Uterus (tissue), 4 donors: Measurements from ENCODE around the gene GLIPR1L2. TPM values are rescaled to one million over a fixed set of nuclear protein-coding genes. Genes with fewer than 3 reads are reported as not detected.

Experiments
- DNase-seq, 2 donors: peaks; one replicate each; pipeline ENCODE4 v3.0.0-alpha.2; 2019 to 2020
- H3K27ac ChIP-seq, 2 donors: fragments of 200-600 bp; sonication (generic); 1 replicate in 1 of 2; 2 replicates in 1 of 2; pipeline ENCODE4 v1.5.1; 2016 to 2018
- H3K27me3 ChIP-seq, 2 donors: fragments of 200-600 bp; sonication (generic); one replicate each; pipeline ENCODE4 v1.5.1; 2018 to 2019; ENCODE audit warnings: control low read depth in 1 of 2
- H3K36me3 ChIP-seq, 2 donors: fragments of 200-600 bp; sonication (generic); one replicate each; pipeline ENCODE4 v1.5.1; 2019; ENCODE audit warnings: control low read depth in 1 of 2
- H3K4me1 ChIP-seq, 2 donors: fragments of 200-600 bp; sonication (generic); one replicate each; pipeline ENCODE4 v1.5.1; 2018 to 2019; ENCODE audit warnings: control low read depth in 1 of 2
- H3K4me3 ChIP-seq, 2 donors: fragments of 200-600 bp; sonication (generic); 1 replicate in 1 of 2; 2 replicates in 1 of 2; pipeline ENCODE4 v1.5.1; 2018 to 2019; ENCODE audit warnings: mild to moderate bottlenecking in 1 of 2
- H3K9me3 ChIP-seq, 2 donors: fragments of 200-600 bp; sonication (generic); one replicate each; pipeline ENCODE4 v1.5.1; 2019; ENCODE audit warnings: control low read depth in 1 of 2
- POLR2A ChIP-seq, 2 donors: fragments of 450-650 bp; IDR thresholded peaks; one replicate each; pipeline ENCODE4 v1.6.1; 2016; ENCODE audit warnings: antibody characterized with exemption in 2 of 2, mild to moderate bottlenecking in 1 of 2, moderate library complexity in 1 of 2
- intact Hi-C: fragments of 100-400 bp; cut with DNase I; formaldehyde crosslinking; loops from one replicate; pipeline ENCODE4 v1.15.1; 2023; ENCODE audit warnings: low total_unique reads
- total RNA-seq, 4 donors: library from RNA; depleted of rRNA in 3 of 4; stranded (reverse); fragments of >200 nt in 3 of 4; gene quantifications; one replicate each; pipeline versions ENCODE4 v1.1.0 to v1.2.4, GENCODE V29; 2014 to 2023
- TF ChIP-seq, protein P1 (sequence below), 4 experiments: fragments of 200-600 bp in 2 of 4; fragments of 450-650 bp in 2 of 4; sonication (generic) in 2 of 4; IDR thresholded peaks; one replicate each; pipeline ENCODE4 v1.5.1; 2016 to 2019; ENCODE audit warnings: antibody characterized with exemption in 4 of 4, mild to moderate bottlenecking in 2 of 4, moderate library complexity in 1 of 4
- donor health status: DM: yes; HTN: yes; CAD: no.

GLIPR1L2 gene
- total RNA-seq, 4 donors from 2014 or later: 2.9 to 4.6 TPM; not detected in 2

- DNase-seq: no peak
- intact Hi-C loops: no loop called here
- H3K27ac ChIP-seq: peak overlapping the region; percentile 92
- no peaks in the 10 kb centered on the region for H3K9me3 ChIP-seq
- TF ChIP-seq POLR2A (IDR thresholded peaks at IDR 0.05): no peak
- TF ChIP-seq, protein P1, sequence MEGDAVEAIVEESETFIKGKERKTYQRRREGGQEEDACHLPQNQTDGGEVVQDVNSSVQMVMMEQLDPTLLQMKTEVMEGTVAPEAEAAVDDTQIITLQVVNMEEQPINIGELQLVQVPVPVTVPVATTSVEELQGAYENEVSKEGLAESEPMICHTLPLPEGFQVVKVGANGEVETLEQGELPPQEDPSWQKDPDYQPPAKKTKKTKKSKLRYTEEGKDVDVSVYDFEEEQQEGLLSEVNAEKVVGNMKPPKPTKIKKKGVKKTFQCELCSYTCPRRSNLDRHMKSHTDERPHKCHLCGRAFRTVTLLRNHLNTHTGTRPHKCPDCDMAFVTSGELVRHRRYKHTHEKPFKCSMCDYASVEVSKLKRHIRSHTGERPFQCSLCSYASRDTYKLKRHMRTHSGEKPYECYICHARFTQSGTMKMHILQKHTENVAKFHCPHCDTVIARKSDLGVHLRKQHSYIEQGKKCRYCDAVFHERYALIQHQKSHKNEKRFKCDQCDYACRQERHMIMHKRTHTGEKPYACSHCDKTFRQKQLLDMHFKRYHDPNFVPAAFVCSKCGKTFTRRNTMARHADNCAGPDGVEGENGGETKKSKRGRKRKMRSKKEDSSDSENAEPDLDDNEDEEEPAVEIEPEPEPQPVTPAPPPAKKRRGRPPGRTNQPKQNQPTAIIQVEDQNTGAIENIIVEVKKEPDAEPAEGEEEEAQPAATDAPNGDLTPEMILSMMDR (IDR thresholded peaks at IDR 0.05): no peak
- H3K36me3 ChIP-seq: no peaks in the 10 kb centered on the region
- peaks cover 9 to 11% of the 10 kb centered on the region in 2 donors for H3K4me1 ChIP-seq
- peak overlapping the region; percentile 48 to 51 for H3K4me3 ChIP-seq
- H3K27me3 ChIP-seq: no peaks in the 10 kb centered on the region
These were observed 562 bp upstream of the GLIPR1L2 start for GRCh38 chr12:75390156-75390898.

GRCh38 chr12:75404231-75404630 lies 13.3 kb downstream of the GLIPR1L2 start:
- Histone ChIP-seq H3K36me3 (no peaks in the 10 kb centered on the region), H3K4me1 (no peaks in the 10 kb centered on the region), H3K27me3 (no peaks in the 10 kb centered on the region), H3K4me3 (no peak overlapping the region), H3K9me3 (no peaks in the 10 kb centered on the region), H3K27ac (no peak overlapping the region)
- TF ChIP-seq, protein P1 (IDR thresholded peaks at IDR 0.05): no peak
- no peak for TF ChIP-seq POLR2A (IDR thresholded peaks at IDR 0.05)
- intact Hi-C loops: no loop called here
- no peak for DNase-seq

DNA sequence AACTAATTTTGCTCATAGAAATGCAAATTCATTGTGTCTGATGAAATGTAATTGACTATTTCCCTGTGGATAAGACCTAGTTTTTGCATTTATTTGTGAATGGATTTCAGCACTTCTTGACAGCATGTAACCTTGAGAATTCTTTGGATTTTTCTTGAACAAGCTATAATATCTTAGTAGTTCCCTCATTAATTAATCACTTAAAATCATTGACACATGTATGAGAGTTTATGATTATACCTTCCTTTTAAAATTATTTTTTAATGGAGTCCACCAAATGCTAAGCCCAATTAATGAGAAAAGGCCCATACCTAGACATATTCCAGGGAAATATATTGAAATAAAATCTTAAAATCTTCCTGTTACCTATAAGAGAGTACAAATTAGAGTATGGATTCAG lies 16.8 kb downstream of the GLIPR1L2 start:
- Histone ChIP-seq H3K36me3 (no peaks in the 10 kb centered on the region), H3K27me3 (no peaks in the 10 kb centered on the region), H3K4me3 (no peak overlapping the region), H3K4me1 (no peaks in the 10 kb centered on the region), H3K9me3 (no peaks in the 10 kb centered on the region), H3K27ac (no peak overlapping the region)
- no peak for DNase-seq
- TF ChIP-seq, protein P1 (IDR thresholded peaks at IDR 0.05): no peak
- no peak for TF ChIP-seq POLR2A (IDR thresholded peaks at IDR 0.05)
- intact Hi-C loops: no loop called here

- no peak for TF ChIP-seq POLR2A (IDR thresholded peaks at IDR 0.05)
- TF ChIP-seq, protein P1 (IDR thresholded peaks at IDR 0.05): no peak
- intact Hi-C loops: no loop called here
- Histone ChIP-seq H3K4me1 (no peaks in the 10 kb centered on the region), H3K27me3 (no peaks in the 10 kb centered on the region), H3K36me3 (no peaks in the 10 kb centered on the region), H3K9me3 (no peaks in the 10 kb centered on the region), H3K27ac (no peak overlapping the region), H3K4me3 (no peak overlapping the region)
- DNase-seq: no peak
These were observed 18.9 kb downstream of the GLIPR1L2 start for GRCh38 chr12:75409830-75410229.

GRCh38 chr12:75414671-75415070 lies 23.8 kb downstream of the GLIPR1L2 start:
- no peaks in the 10 kb centered on the region for H3K9me3 ChIP-seq
- intact Hi-C loops: no loop called here
- H3K27ac ChIP-seq: no peak overlapping the region
- DNase-seq: no peak
- no peaks in the 10 kb centered on the region for H3K4me1 ChIP-seq
- H3K36me3 ChIP-seq: peaks cover 0 to 3% of the 10 kb centered on the region in 2 donors
- no peaks in the 10 kb centered on the region for H3K27me3 ChIP-seq
- TF ChIP-seq POLR2A (IDR thresholded peaks at IDR 0.05): no peak
- TF ChIP-seq, protein P1 (IDR thresholded peaks at IDR 0.05): no peak
- no peak overlapping the region for H3K4me3 ChIP-seq
